OCI-LY3 (cell line): Measurements from ENCODE around the gene CDC5L.

Experiments used
- H2AFZ ChIP-seq: fragments of 200-600, 300-600 bp; shearing (Covaris generic); 2 replicates; pipeline ENCODE4 v1.6.0; 2014; ENCODE audit warnings: antibody characterized with exemption, low read depth, low read length
- H3K27ac ChIP-seq: fragments of 200-600, 300-600 bp; sonication (generic); 2 replicates; pipeline ENCODE4 v1.5.1; 2014; ENCODE audit warnings: mild to moderate bottlenecking, low read length, moderate library complexity, mixed read lengths
- H3K27me3 ChIP-seq: fragments of 200-600, 300-600 bp; sonication (generic); 2 replicates; pipeline ENCODE4 v1.6.1; 2014; ENCODE audit warnings: low read depth, low read length, mixed read lengths
- H3K36me3 ChIP-seq: fragments of 200-600, 300-600 bp; sonication (generic); replicated peaks from 2 replicates; pipeline ENCODE3; 2014; ENCODE audit warnings: low read depth, low read length, mixed read lengths
- H3K4me1 ChIP-seq: fragments of 300-600, 200-600 bp; sonication (generic); 2 replicates; pipeline ENCODE4 v1.6.1; 2014; ENCODE audit warnings: low read length, mixed read lengths
- H3K4me2 ChIP-seq: fragments of 200-600, 300-600 bp; sonication (generic); 2 replicates; pipeline ENCODE4 v1.6.1; 2014; ENCODE audit warnings: low read length, mixed read lengths
- H3K4me3 ChIP-seq: fragments of 300-600, 200-600 bp; sonication (generic); 2 replicates; pipeline ENCODE4 v1.5.1; 2014; ENCODE audit warnings: antibody characterized with exemption, mild to moderate bottlenecking, low read length, moderate library complexity
- H3K79me2 ChIP-seq: fragments of 300-600, 200-600 bp; shearing (Covaris generic); 2 replicates; pipeline ENCODE4 v1.6.1; 2014; ENCODE audit warnings: mild to moderate bottlenecking, low read length, mixed read lengths
- H3K9ac ChIP-seq: fragments of 300-600, 200-600 bp; shearing (Covaris generic); 2 replicates; pipeline ENCODE4 v1.6.0; 2014; ENCODE audit warnings: mild to moderate bottlenecking, low read length, moderate library complexity
- H3K9me3 ChIP-seq: fragments of 200-600, 300-600 bp; shearing (Covaris generic); 2 replicates; pipeline ENCODE4 v1.6.1; 2014; ENCODE audit warnings: low read length, mixed read lengths; ENCODE audit not compliant: insufficient read depth
- H4K20me1 ChIP-seq: fragments of 200-600, 300-600 bp; sonication (generic); 2 replicates; pipeline ENCODE4 v1.6.1; 2016; ENCODE audit warnings: low read length, mixed read lengths; ENCODE audit not compliant: insufficient read depth
- CTCF ChIP-seq: fragments of 200-600, 300-600 bp; sonication (generic); IDR thresholded peaks from 2 replicates; pipeline ENCODE4 v1.5.1; 2014; ENCODE audit warnings: antibody characterized with exemption, low read length, low read depth
- EZH2phosphoT487 ChIP-seq: fragments of 200-600 bp; shearing (Covaris generic); IDR thresholded peaks from 2 replicates; pipeline ENCODE4 v1.6.1; 2018; ENCODE audit warnings: antibody characterized with exemption, mixed run types, low read depth

Gene CDC5L

GRCh38 chr6:44387346-44388134, at the start of gene CDC5L:
Gene CDC5L (plus strand): TSS chr6:44387706. CDS start chr6:44387824, 118 bp downstream.
- no peaks in the 10 kb centered on the region for H3K27me3 ChIP-seq
- H3K4me1 ChIP-seq: peaks cover 21% of the 10 kb centered on the region
- H3K4me2 ChIP-seq: peak within 1 kb of the TSS; percentile 87
- peak within 1 kb of the TSS; percentile 85 for H3K27ac ChIP-seq
- peaks cover 24% of the 10 kb centered on the region for H4K20me1 ChIP-seq
- H2AFZ ChIP-seq: peak within 1 kb of the TSS; percentile 93
- H3K79me2 ChIP-seq: peaks cover 42% of the 10 kb centered on the region
- H3K4me3 ChIP-seq: peak within 1 kb of the TSS; percentile 79
- H3K36me3 ChIP-seq: peaks cover 15% of the 10 kb centered on the region
- TF ChIP-seq CTCF: no peak
- TF ChIP-seq EZH2phosphoT487: no peak
- no peaks in the 10 kb centered on the region for H3K9me3 ChIP-seq
- peak within 1 kb of the TSS; percentile 89 for H3K9ac ChIP-seq

- no peaks in the 10 kb centered on the region for H3K79me2 ChIP-seq
- H3K27ac ChIP-seq: no peak overlapping the region
- H3K9me3 ChIP-seq: no peaks in the 10 kb centered on the region
- no peak overlapping the region for H3K4me3 ChIP-seq
- no peak overlapping the region for H3K9ac ChIP-seq
- H3K27me3 ChIP-seq: peaks cover 8% of the 10 kb centered on the region
- H2AFZ ChIP-seq: no peak overlapping the region
- H4K20me1 ChIP-seq: no peaks in the 10 kb centered on the region
- TF ChIP-seq EZH2phosphoT487 (no peak), CTCF (peak; percentile 91)
- H3K4me2 ChIP-seq: no peak overlapping the region
- H3K36me3 ChIP-seq: no peaks in the 10 kb centered on the region
- H3K4me1 ChIP-seq: peaks cover 3% of the 10 kb centered on the region; the same call in 1 of the 2 replicates
Observed at GRCh38 chr6:44338228-44339122, 49.0 kb upstream of the CDC5L start.

- no peak overlapping the region for H3K4me3 ChIP-seq
- H3K9ac ChIP-seq: no peak overlapping the region
- H3K4me1 ChIP-seq: peaks cover 7% of the 10 kb centered on the region; the same call in 1 of the 2 replicates
- H3K36me3 ChIP-seq: no peaks in the 10 kb centered on the region
- H4K20me1 ChIP-seq: no peaks in the 10 kb centered on the region
- H3K79me2 ChIP-seq: no peaks in the 10 kb centered on the region
- no peak overlapping the region for H3K27ac ChIP-seq
- TF ChIP-seq EZH2phosphoT487 (no peak), CTCF (no peak)
- no peak overlapping the region for H3K4me2 ChIP-seq
- H3K27me3 ChIP-seq: peaks cover 16% of the 10 kb centered on the region
- H2AFZ ChIP-seq: no peak overlapping the region
- no peaks in the 10 kb centered on the region for H3K9me3 ChIP-seq
Observed at GRCh38 chr6:44339301-44339700, 48.2 kb upstream of the CDC5L start.
